HCT116 (cell line): ENCODE data around the gene MTUS2. TPM values are rescaled to one million over a fixed set of nuclear protein-coding genes. Genes with fewer than 3 reads are reported as not detected.

ENCODE experiments used
- ATAC-seq: fragments of 200-7000 bp; cut with Tn5 transposase; 2 replicates; pipeline ENCODE4 v1.9.1; 2020; ENCODE audit warnings: mild to moderate bottlenecking, moderate library complexity
- BruUV-seq: library from RNA; stranded (reverse); fragments of 400-500 nt; replicated peaks from 2 replicates; lab custom pipeline; 2021; lab: Mats Ljungman, UMichigan
- CTCF ChIA-PET: fragments of 300-600 bp; sonication (Branson Sonifier 250); formaldehyde crosslinking; loops from one replicate; lab custom pipeline; 2021; ENCODE audit warnings: antibody characterized with exemption; lab: Charles Lee
- POLR2A ChIA-PET: fragments of 300-600, 350-600 bp; sonication (Branson Sonifier 250); formaldehyde crosslinking; loops from one replicate; lab custom pipeline; 2021; ENCODE audit warnings: antibody characterized with exemption; lab: Charles Lee
- RAD21 ChIA-PET, 2 experiments: fragments of 300-600 bp; sonication (Branson Sonifier 250); formaldehyde crosslinking; loops; one replicate each; lab custom pipeline; 2023; ENCODE audit warnings: low total read pairs in 2 of 2; ENCODE audit not compliant: uncharacterized antibody in 2 of 2, unreplicated experiment in 2 of 2, low non-redundant PET in 1 of 2; lab: Charles Lee
- DNase-seq: peaks from one replicate; pipeline ENCODE4 v3.0.0-alpha.2; 2010; ENCODE audit warnings: low read depth, low spot score
- H2AFZ ChIP-seq: fragments of 200-600 bp; shearing (Covaris generic), sonication (generic); 2 replicates; pipeline ENCODE4 v1.6.1; 2017; ENCODE audit warnings: low read depth, mixed run types, mixed read lengths, antibody characterized with exemption, low read length; ENCODE audit not compliant: poor library complexity, severe bottlenecking
- H3K27ac ChIP-seq: 2 replicates; pipeline ENCODE4 v1.5.1; 2012; ENCODE audit warnings: low read depth, low read length
- H3K27me3 ChIP-seq: fragments of 200-600 bp; sonication (generic); 2 replicates; pipeline ENCODE4 v1.6.1; 2016; ENCODE audit warnings: mixed run types, low read length, mixed read lengths; ENCODE audit not compliant: insufficient read depth
- H3K36me3 ChIP-seq, 2 experiments: fragments of 200-500 bp in 1 of 2; fragments of 200-600 bp in 1 of 2; sonication (Bioruptor generic) in 1 of 2; sonication (generic) in 1 of 2; 2 replicates each; pipeline versions ENCODE4 v1.5.1 to v1.6.1; 2014 to 2016; ENCODE audit warnings: low read length in 2 of 2, inconsistent platforms in 1 of 2, mixed read lengths in 1 of 2, mixed run types in 1 of 2; ENCODE audit not compliant: insufficient read depth in 2 of 2, control insufficient read depth in 1 of 2
- H3K4me1 ChIP-seq, 2 experiments: fragments of 200-600 bp in 1 of 2; sonication (generic) in 1 of 2; 2 replicates each; pipeline versions ENCODE4 v1.5.1 to v1.6.1; 2012 to 2017; ENCODE audit warnings: low read length in 2 of 2, inconsistent platforms in 1 of 2, mild to moderate bottlenecking in 1 of 2, mixed read lengths in 1 of 2, mixed run types in 1 of 2, moderate library complexity in 1 of 2; ENCODE audit not compliant: insufficient read depth in 2 of 2, control insufficient read depth in 1 of 2
- H3K4me2 ChIP-seq: fragments of 200-600 bp; sonication (generic); 2 replicates; pipeline ENCODE4 v1.6.1; 2017; ENCODE audit warnings: mixed run types, low read length, mixed read lengths
- H3K4me3 ChIP-seq, 2 experiments: fragments of 200-600 bp in 1 of 2; sonication (generic) in 1 of 2; replicated peaks in 1 of 2; 2 replicates each; pipeline ENCODE4 v1.5.1; 2011 to 2016; ENCODE audit warnings: low read length in 2 of 2, control low read depth in 1 of 2, low read depth in 1 of 2, mild to moderate bottlenecking in 1 of 2, mixed read lengths in 1 of 2, mixed run types in 1 of 2
- H3K79me2 ChIP-seq: fragments of 200-600 bp; sonication (generic); 2 replicates; pipeline ENCODE4 v1.6.1; 2017; ENCODE audit warnings: mild to moderate bottlenecking, mixed run types, low read length, moderate library complexity, mixed read lengths; ENCODE audit not compliant: insufficient read depth
- H3K9ac ChIP-seq: fragments of 200-600 bp; sonication (generic); 2 replicates; pipeline ENCODE4 v1.6.1; 2016; ENCODE audit warnings: low read length, mixed read lengths
- H3K9me2 ChIP-seq: fragments of 200-600 bp; sonication (generic), shearing (Covaris generic); 2 replicates; pipeline ENCODE4 v1.6.1; 2017; ENCODE audit warnings: mixed run types, mild to moderate bottlenecking, moderate library complexity; ENCODE audit not compliant: insufficient read depth
- H3K9me3 ChIP-seq, 2 experiments: fragments of 200-500 bp in 1 of 2; fragments of 200-600 bp in 1 of 2; sonication (Bioruptor generic) in 1 of 2; sonication (generic) in 1 of 2; 2 replicates each; pipeline ENCODE4 v1.6.1; 2014 to 2017; ENCODE audit warnings: low read length in 2 of 2, mixed read lengths in 2 of 2, inconsistent platforms in 1 of 2, low read depth in 1 of 2, mild to moderate bottlenecking in 1 of 2, mixed run types in 1 of 2, moderate library complexity in 1 of 2; ENCODE audit not compliant: control insufficient read depth in 1 of 2, insufficient read depth in 1 of 2
- H4K20me1 ChIP-seq: fragments of 200-600 bp; sonication (generic), shearing (Covaris generic); 2 replicates; pipeline ENCODE4 v1.6.1; 2017; ENCODE audit warnings: mixed run types, mild to moderate bottlenecking, moderate library complexity; ENCODE audit not compliant: insufficient read depth
- CBX3 ChIP-seq: IDR thresholded peaks from 2 replicates; pipeline ENCODE4 v1.6.1; 2012; ENCODE audit warnings: low read depth
- CEBPB ChIP-seq: IDR thresholded peaks from 2 replicates; pipeline ENCODE4 v1.6.1; 2012; ENCODE audit warnings: low read depth
- EGR1 ChIP-seq: IDR thresholded peaks from 2 replicates; pipeline ENCODE4 v1.6.1; 2012; ENCODE audit warnings: low read depth
- JUND ChIP-seq: IDR thresholded peaks from 2 replicates; pipeline ENCODE4 v1.6.1; 2012
- POLR2AphosphoS5 ChIP-seq: IDR thresholded peaks from 2 replicates; pipeline ENCODE4 v1.6.1; 2011; ENCODE audit warnings: mild to moderate bottlenecking, low read depth, low read length, moderate library complexity
- SIN3A ChIP-seq: IDR thresholded peaks from 2 replicates; pipeline ENCODE4 v1.6.1; 2012; ENCODE audit warnings: low read depth
- SRF ChIP-seq: IDR thresholded peaks from 2 replicates; pipeline ENCODE4 v1.6.1; 2012; ENCODE audit warnings: low read depth
- TCF7L2 ChIP-seq: IDR thresholded peaks from 2 replicates; pipeline ENCODE4 v1.7.0; 2011; ENCODE audit warnings: borderline replicate concordance, inconsistent platforms; ENCODE audit not compliant: insufficient read depth, insufficient read length; ENCODE audit errors: extremely low read depth
- YY1 ChIP-seq: IDR thresholded peaks from 2 replicates; pipeline ENCODE4 v1.6.1; 2011; ENCODE audit warnings: low read length, low read depth, moderate library complexity, mild to moderate bottlenecking; ENCODE audit not compliant: insufficient replicate concordance; ENCODE audit errors: extremely low read depth
- ZNF274 ChIP-seq: fragments of 200-500 bp; sonication (Bioruptor generic); IDR thresholded peaks from 2 replicates; pipeline ENCODE4 v1.6.1; 2014; ENCODE audit warnings: mild to moderate bottlenecking, low read depth, low read length, inconsistent platforms
- intact Hi-C: fragments of 100-400 bp; cut with micrococcal nuclease; formaldehyde crosslinking; loops from 2 replicates; pipeline ENCODE4 v1.10.0; 2022
- total RNA-seq: library from RNA; stranded (reverse); gene quantifications from one replicate; pipeline ENCODE4 v1.2.1, GENCODE V29; 2021; ENCODE audit not compliant: unreplicated experiment
- TF ChIP-seq, protein P1 (sequence below): IDR thresholded peaks from 2 replicates; pipeline ENCODE4 v1.6.1; 2012
- TF ChIP-seq, protein P2 (sequence below): IDR thresholded peaks from 2 replicates; pipeline ENCODE4 v1.6.1; 2012

Gene MTUS2
- total RNA-seq, 1 experiment from 2014 or later, result 0.02 TPM

DNA sequence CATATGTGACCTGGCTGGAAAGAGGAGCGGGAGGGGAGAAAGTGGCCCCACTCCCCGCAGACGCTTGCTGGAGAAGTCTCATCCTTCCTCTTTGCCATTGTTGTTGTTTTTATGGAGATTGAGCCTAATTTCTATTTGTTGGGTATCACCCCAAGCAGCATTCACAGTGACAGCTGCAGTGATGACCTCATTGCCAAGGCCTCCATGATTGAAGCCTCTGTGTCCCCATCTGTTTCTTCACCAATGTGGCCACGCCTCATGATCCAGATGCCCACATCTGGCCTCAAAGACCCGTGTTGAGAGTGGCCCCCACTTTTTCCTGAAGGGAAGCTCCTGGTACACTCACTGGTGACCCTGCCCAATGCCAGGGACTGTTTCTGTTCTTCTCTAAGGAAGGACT, 621.2 kb downstream of the MTUS2 start:
- BruUV-seq, result no TSS peak
- Histone ChIP-seq H3K27me3 (peaks cover 5% of the 10 kb centered on the region; the same call in 1 of the 2 replicates), H3K4me2 (no peak overlapping the region), H3K27ac (no peak overlapping the region), H3K9ac (no peak overlapping the region), H3K4me1 (no peaks in the 10 kb centered on the region), H3K79me2 (no peaks in the 10 kb centered on the region), H3K9me3 (no peaks in the 10 kb centered on the region), H3K36me3 (no peaks in the 10 kb centered on the region), H4K20me1 (no peaks in the 10 kb centered on the region), H3K9me2 (no peaks in the 10 kb centered on the region), H2AFZ (no peak overlapping the region), H3K4me3 (no peak overlapping the region)
- ChIA-PET CTCF (no interaction called here), POLR2A (no interaction called here), RAD21 (no interaction called here)
- DNase-seq, result no peak
- intact Hi-C loops, result no loop called here
- no peak for ATAC-seq
- no peak for TF ChIP-seq EGR1
- TF ChIP-seq ZNF274, result no peak
- no peak for TF ChIP-seq SRF

DNA sequence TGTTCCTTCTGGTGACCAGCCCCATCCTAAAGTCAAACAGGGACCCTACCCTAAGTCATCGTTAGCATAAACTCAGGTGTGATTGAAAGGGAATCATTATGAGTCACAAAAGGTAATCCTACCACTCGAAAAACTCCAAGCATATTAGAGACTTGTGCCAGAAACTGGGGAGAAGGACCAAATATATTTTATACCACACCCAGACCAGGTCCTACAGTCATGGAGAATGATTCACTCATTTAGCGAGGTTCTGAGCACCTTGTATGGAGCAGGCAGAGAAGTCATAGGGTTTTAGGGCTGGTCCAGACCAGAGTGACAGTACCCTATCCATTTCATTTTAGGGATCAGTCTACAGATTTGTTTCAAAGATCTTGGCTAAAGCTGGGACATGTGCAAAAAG, 625.9 kb downstream of the MTUS2 start:
- POLR2A ChIA-PET, result no interaction called here

More for the DNA sequence above, 625.9 kb downstream of the MTUS2 start:
- Histone ChIP-seq H3K27me3 (no peaks in the 10 kb centered on the region), H4K20me1 (no peaks in the 10 kb centered on the region), H2AFZ (no peak overlapping the region), H3K4me1 (no peaks in the 10 kb centered on the region), H3K27ac (no peak overlapping the region), H3K36me3 (no peaks in the 10 kb centered on the region), H3K4me2 (no peak overlapping the region), H3K9ac (no peak overlapping the region), H3K9me3 (no peaks in the 10 kb centered on the region), H3K9me2 (no peaks in the 10 kb centered on the region), H3K4me3 (no peak overlapping the region), H3K79me2 (no peaks in the 10 kb centered on the region)
- no peak for DNase-seq
- intact Hi-C loops, result no loop called here
- no peak for ATAC-seq
- no TSS peak for BruUV-seq
- ChIA-PET RAD21 (no interaction called here), CTCF (no interaction called here)
- TF ChIP-seq CBX3 (no peak), POLR2AphosphoS5 (no peak), CEBPB (no peak), JUND (no peak), YY1 (no peak), TCF7L2 (no peak), SIN3A (no peak)
- TF ChIP-seq, protein P1, sequence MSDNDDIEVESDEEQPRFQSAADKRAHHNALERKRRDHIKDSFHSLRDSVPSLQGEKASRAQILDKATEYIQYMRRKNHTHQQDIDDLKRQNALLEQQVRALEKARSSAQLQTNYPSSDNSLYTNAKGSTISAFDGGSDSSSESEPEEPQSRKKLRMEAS, result no peak
- TF ChIP-seq, protein P2, sequence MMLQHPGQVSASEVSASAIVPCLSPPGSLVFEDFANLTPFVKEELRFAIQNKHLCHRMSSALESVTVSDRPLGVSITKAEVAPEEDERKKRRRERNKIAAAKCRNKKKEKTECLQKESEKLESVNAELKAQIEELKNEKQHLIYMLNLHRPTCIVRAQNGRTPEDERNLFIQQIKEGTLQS, result no peak
